Stimulated activated naive B cell treated with anti-CD40 and anti-IgM and Interleukin-4, amounts not matched to agents 10 μg/mL and 1 μg/mL and 100 μg/mL, for 72 hours (primary cell): ENCODE measurements around the gene SLC35G1.

Experiments used
- ATAC-seq, 2 donors: fragments of 150-1000 bp; cut with Tn5 transposase; replicated peaks; 2 replicates each; pipeline ENCODE4 v1.10.0; 2021; ENCODE audit warnings: moderate library complexity in 1 of 2
- DNase-seq: peaks from one replicate; pipeline ENCODE4 v3.0.0; 2021
- H3K27ac Mint-ChIP-seq: one replicate; pipeline ENCODE4 v1.8.0; 2022; ENCODE audit warnings: mild to moderate bottlenecking, mixed read lengths
- H3K27me3 Mint-ChIP-seq, 2 donors: one replicate each; pipeline ENCODE4 v1.8.0; 2022; ENCODE audit warnings: mixed read lengths in 2 of 2
- H3K36me3 Mint-ChIP-seq, 2 donors: one replicate each; pipeline ENCODE4 v1.8.0; 2022; ENCODE audit warnings: mixed read lengths in 2 of 2, mild to moderate bottlenecking in 1 of 2
- H3K4me1 Mint-ChIP-seq, 2 donors: one replicate each; pipeline ENCODE4 v1.8.0; 2022; ENCODE audit warnings: mixed read lengths in 2 of 2, mild to moderate bottlenecking in 1 of 2
- H3K4me3 Mint-ChIP-seq, 2 donors: one replicate each; pipeline ENCODE4 v1.8.0; 2022; ENCODE audit warnings: mild to moderate bottlenecking in 2 of 2, mixed read lengths in 2 of 2, moderate library complexity in 1 of 2
- H3K9me3 Mint-ChIP-seq, 2 donors: one replicate each; pipeline ENCODE4 v1.8.0; 2022; ENCODE audit warnings: mixed read lengths in 2 of 2, mild to moderate bottlenecking in 1 of 2

Gene SLC35G1

GRCh38 chr10:93911866-93912265, 18.1 kb downstream of the SLC35G1 start:
- ATAC-seq (no peak), DNase-seq (no peak)
- no peak overlapping the region for H3K27ac Mint-ChIP-seq
- H3K36me3 Mint-ChIP-seq, result peaks cover 0 to 10% of the 10 kb centered on the region in 2 donors
- H3K4me3 Mint-ChIP-seq, result no peak overlapping the region
- no peaks in the 10 kb centered on the region for H3K27me3 Mint-ChIP-seq
- H3K9me3 Mint-ChIP-seq, result no peaks in the 10 kb centered on the region
- H3K4me1 Mint-ChIP-seq, result peaks cover 0 to 4% of the 10 kb centered on the region in 2 donors

DNA sequence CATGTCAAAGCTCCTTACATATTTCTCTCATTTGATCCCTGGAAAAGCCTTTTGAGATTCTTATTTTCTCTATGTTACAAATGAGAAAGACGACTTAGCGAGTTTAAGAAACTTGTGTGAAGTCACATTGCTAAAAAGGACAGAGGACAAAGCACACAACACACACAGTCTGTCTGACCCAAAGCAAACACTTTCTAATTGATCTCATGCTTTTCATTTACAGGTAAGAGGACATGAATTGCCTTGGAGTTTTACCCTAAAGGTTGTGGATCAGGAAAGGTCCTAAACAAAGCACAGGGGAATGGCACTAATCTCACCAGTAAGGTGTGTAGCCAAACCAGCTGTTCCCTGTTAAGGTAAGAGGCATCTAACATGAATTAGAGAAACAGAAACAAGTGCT, 18.7 kb downstream of the SLC35G1 start:
- Mint-ChIP-seq H3K9me3 (no peaks in the 10 kb centered on the region), H3K27me3 (no peaks in the 10 kb centered on the region), H3K4me1 (no peaks in the 10 kb centered on the region), H3K27ac (no peak overlapping the region), H3K4me3 (no peak overlapping the region), H3K36me3 (peaks cover 0 to 6% of the 10 kb centered on the region in 2 donors)
- DNase-seq (no peak), ATAC-seq (no peak)

DNA sequence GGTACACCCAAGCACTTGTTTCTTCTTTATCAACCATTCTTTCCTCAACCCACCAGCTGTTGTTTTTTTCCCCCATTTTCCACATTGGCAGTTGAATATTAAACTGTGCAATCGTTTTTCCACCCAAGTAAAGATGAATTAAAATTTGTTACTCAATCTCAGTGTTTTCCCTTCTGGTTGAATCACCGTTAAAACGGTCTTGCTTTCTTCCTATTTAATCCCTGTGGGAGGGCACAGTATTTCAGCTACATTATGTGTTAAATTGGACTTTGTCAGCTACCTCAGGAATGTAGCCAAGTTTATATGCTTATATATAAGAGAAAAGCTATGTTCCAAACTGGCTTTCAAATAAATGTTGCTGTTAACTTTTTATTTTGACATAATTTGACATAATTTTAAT, 19.9 kb downstream of the SLC35G1 start:
- no peak for DNase-seq
- Mint-ChIP-seq H3K9me3 (no peaks in the 10 kb centered on the region), H3K4me3 (no peak overlapping the region), H3K27me3 (no peaks in the 10 kb centered on the region), H3K36me3 (no peaks in the 10 kb centered on the region), H3K4me1 (no peaks in the 10 kb centered on the region), H3K27ac (no peak overlapping the region)
- no peak for ATAC-seq

DNA sequence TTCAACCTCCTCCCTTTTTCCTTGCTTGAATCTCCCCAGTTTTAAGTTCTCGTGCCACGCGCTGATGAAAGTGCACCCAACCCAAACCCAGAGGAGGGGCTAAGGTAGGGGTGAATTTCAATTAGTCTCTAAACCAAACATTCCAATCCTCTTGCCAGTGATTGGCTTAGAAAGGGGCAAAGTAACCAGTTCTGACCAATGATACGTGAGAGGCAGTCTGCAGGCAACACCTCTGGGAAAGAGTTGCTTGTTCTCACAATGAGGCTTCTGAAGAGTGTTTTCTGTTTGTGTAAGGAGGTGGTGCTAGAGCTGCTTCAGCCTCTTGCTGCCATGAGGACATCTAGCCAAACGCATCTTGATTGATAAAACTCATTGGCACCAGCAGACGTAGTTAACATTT, 21.8 kb downstream of the SLC35G1 start:
- Mint-ChIP-seq H3K4me3 (no peak overlapping the region), H3K4me1 (no peaks in the 10 kb centered on the region), H3K36me3 (no peaks in the 10 kb centered on the region), H3K9me3 (no peaks in the 10 kb centered on the region), H3K27ac (no peak overlapping the region), H3K27me3 (no peaks in the 10 kb centered on the region)
- ATAC-seq (no peak), DNase-seq (no peak)

DNA sequence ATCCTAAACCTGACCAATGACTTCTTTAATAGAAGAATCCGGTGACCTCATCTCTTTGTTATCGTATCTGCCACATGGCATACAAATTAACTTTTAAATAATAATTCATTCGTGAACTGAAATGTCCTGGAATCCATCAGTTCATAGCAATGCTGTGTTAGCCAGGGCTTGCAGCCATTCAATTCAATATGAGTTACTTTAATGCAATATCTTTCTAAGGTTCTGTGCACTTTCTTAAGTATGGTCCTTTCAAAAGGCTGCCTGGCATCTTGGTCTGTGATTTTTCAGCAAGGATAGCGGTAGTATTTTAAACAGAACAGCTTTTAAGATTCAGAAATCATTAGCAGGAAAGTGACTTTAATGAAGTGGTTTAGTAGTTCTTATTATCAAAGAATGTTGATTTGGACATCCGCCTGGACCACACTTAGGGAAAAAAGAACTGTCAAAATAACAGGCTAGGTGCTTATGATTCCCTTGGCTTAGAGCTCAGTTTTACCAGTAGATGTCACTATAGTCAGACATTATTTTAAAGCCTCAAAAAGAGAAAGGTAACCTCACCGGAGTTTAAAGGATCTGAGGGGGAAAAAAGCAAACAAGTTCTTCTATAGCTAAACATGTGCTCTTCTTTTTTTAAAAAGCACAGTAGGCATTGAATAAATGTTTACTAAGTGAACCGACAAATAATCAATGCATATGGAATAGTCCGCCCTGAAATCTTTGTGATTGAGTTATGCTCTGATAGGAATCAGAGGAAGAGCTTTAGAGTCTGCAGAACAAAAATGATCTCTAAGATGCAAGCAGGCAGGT, 22.7 kb downstream of the SLC35G1 start:
- ATAC-seq, result peak in 1 of 2 donors; percentile 33
- Mint-ChIP-seq H3K4me1 (no peaks in the 10 kb centered on the region), H3K27me3 (no peaks in the 10 kb centered on the region), H3K9me3 (no peaks in the 10 kb centered on the region), H3K27ac (no peak overlapping the region), H3K36me3 (no peaks in the 10 kb centered on the region), H3K4me3 (no peak overlapping the region)
- no peak for DNase-seq

- no peaks in the 10 kb centered on the region for H3K36me3 Mint-ChIP-seq
- H3K4me1 Mint-ChIP-seq, result no peaks in the 10 kb centered on the region
- H3K9me3 Mint-ChIP-seq, result no peaks in the 10 kb centered on the region
- no peaks in the 10 kb centered on the region for H3K27me3 Mint-ChIP-seq
- no peak overlapping the region for H3K27ac Mint-ChIP-seq
- H3K4me3 Mint-ChIP-seq, result no peak overlapping the region
- ATAC-seq (no peak), DNase-seq (no peak)
Measured at GRCh38 chr10:93917064-93917391, 23.2 kb downstream of the SLC35G1 start.

DNA sequence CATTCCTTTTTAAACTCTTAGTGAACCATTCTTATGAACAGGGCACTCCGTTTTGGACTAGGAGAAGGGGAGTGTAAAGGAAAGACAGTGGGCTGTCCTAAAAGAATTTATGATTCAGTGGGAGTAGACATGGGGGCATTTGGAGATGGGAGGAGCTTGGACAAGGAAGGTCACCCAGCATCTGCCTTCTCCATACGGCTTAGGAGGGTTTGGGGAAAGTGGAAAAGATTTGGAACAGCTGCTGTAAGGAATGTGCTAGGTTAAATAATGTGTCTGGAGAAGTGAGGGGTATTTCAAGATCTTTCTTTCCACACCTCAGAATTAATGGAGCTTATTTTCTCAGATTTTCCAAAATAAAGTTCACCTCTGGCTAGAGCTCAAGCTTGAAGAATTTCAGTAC, 24.0 kb downstream of the SLC35G1 start:
- Mint-ChIP-seq H3K9me3 (no peaks in the 10 kb centered on the region), H3K27me3 (no peaks in the 10 kb centered on the region), H3K36me3 (no peaks in the 10 kb centered on the region), H3K27ac (no peak overlapping the region), H3K4me1 (no peaks in the 10 kb centered on the region), H3K4me3 (no peak overlapping the region)
- no peak for ATAC-seq
- no peak for DNase-seq

DNA sequence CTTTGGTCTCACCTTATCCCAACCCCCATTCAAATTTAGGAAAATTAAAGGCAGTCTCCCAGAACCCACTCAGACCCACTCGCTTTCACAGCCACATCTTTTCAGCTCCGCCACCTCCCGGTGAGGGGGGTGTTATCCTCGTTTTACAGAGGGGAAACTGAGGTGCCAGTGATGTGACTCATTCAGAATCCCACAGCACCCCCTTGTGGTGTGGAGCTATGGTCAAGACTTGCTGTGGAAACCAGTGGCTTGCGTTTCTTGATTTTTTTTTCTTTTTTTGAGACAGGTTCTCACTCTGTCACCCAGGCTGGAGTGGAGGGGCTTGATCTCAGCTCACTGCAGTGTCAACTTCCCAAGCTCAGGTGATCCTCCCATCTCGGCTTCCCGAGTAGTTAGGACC, 27.6 kb downstream of the SLC35G1 start:
- no peaks in the 10 kb centered on the region for H3K27me3 Mint-ChIP-seq
- H3K4me1 Mint-ChIP-seq, result no peaks in the 10 kb centered on the region
- no peak for ATAC-seq
- H3K4me3 Mint-ChIP-seq, result no peak overlapping the region
- no peak for DNase-seq
- H3K27ac Mint-ChIP-seq, result no peak overlapping the region
- no peaks in the 10 kb centered on the region for H3K9me3 Mint-ChIP-seq
- H3K36me3 Mint-ChIP-seq, result no peaks in the 10 kb centered on the region

- no peaks in the 10 kb centered on the region for H3K36me3 Mint-ChIP-seq
- H3K27me3 Mint-ChIP-seq, result peaks cover 9 to 17% of the 10 kb centered on the region in 2 donors
- no peak for ATAC-seq
- H3K27ac Mint-ChIP-seq, result no peak overlapping the region
- no peak overlapping the region for H3K4me3 Mint-ChIP-seq
- peaks cover 6 to 9% of the 10 kb centered on the region in 2 donors for H3K9me3 Mint-ChIP-seq
- no peak for DNase-seq
- H3K4me1 Mint-ChIP-seq, result no peaks in the 10 kb centered on the region
Measured at GRCh38 chr10:93926613-93927012, 32.8 kb downstream of the SLC35G1 start.

- Mint-ChIP-seq H3K9me3 (no peaks in the 10 kb centered on the region), H3K4me1 (no peaks in the 10 kb centered on the region), H3K27me3 (peaks cover 3 to 5% of the 10 kb centered on the region in 2 donors), H3K36me3 (no peaks in the 10 kb centered on the region), H3K27ac (no peak overlapping the region), H3K4me3 (no peak overlapping the region)
- DNase-seq (no peak), ATAC-seq (no peak)
Measured at GRCh38 chr10:93938140-93938539, 44.4 kb downstream of the SLC35G1 start.

- ATAC-seq, result no peak
- Mint-ChIP-seq H3K36me3 (no peaks in the 10 kb centered on the region), H3K4me3 (no peak overlapping the region), H3K9me3 (no peaks in the 10 kb centered on the region), H3K27ac (no peak overlapping the region), H3K27me3 (peaks cover 3 to 5% of the 10 kb centered on the region in 2 donors), H3K4me1 (no peaks in the 10 kb centered on the region)
- DNase-seq, result no peak
Measured at GRCh38 chr10:93940881-93941280, 47.1 kb downstream of the SLC35G1 start.

DNA sequence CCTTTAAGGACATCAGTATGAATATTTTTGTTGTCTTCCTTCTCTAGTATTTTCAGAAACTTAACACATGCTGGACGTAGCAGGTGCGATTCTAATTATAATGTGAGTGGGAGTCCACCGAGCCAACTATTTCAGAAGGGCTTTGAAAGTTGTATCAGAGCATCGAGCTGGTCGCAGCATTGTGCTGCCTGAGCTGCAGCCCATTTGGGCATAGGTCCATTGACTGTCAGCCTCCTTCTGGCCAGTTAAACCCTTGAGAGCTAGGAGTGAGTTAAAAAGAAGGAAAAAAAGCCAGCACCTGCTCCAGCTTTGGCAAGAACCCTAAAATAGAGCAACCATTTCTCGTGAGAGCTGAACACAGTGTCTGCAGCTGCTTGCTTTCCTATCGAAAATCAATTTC, 47.8 kb downstream of the SLC35G1 start:
- H3K4me1 Mint-ChIP-seq, result no peaks in the 10 kb centered on the region
- DNase-seq, result no peak
- no peak overlapping the region for H3K4me3 Mint-ChIP-seq
- ATAC-seq, result no peak
- H3K27ac Mint-ChIP-seq, result no peak overlapping the region
- H3K36me3 Mint-ChIP-seq, result no peaks in the 10 kb centered on the region
- H3K27me3 Mint-ChIP-seq, result peaks cover 5 to 6% of the 10 kb centered on the region in 2 donors
- H3K9me3 Mint-ChIP-seq, result no peaks in the 10 kb centered on the region

GRCh38 chr10:93945819-93946218, 52.0 kb downstream of the SLC35G1 start:
- Mint-ChIP-seq H3K27ac (no peak overlapping the region), H3K36me3 (no peaks in the 10 kb centered on the region), H3K27me3 (peaks cover 11 to 13% of the 10 kb centered on the region in 2 donors), H3K4me3 (no peak overlapping the region), H3K4me1 (no peaks in the 10 kb centered on the region), H3K9me3 (no peaks in the 10 kb centered on the region)
- no peak for ATAC-seq
- no peak for DNase-seq

DNA sequence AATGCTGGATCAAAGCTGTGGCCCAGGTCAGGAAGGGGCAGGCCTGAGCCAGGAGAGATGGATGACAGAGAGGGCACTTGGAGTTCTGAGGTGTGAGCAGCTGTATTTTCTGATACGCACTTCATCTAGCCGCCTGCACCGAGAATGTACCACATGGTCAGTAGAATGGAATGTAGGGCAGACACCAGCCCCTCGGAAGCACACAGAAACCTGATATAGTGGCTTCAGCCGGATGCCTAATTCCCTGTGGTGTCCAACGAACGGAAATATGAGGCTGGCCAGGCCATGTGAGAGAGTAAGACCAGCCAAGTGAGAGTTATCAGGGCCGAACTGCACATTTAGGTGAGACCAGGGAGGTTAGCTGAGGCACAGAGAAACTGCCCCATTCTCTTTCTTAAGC, 53.3 kb downstream of the SLC35G1 start:
- H3K36me3 Mint-ChIP-seq, result no peaks in the 10 kb centered on the region
- H3K4me1 Mint-ChIP-seq, result no peaks in the 10 kb centered on the region
- peaks cover 8% of the 10 kb centered on the region in 2 donors for H3K27me3 Mint-ChIP-seq
- no peak overlapping the region for H3K4me3 Mint-ChIP-seq
- ATAC-seq (peak in 1 of 2 donors; percentile 7), DNase-seq (no peak)
- H3K9me3 Mint-ChIP-seq, result no peaks in the 10 kb centered on the region
- H3K27ac Mint-ChIP-seq, result no peak overlapping the region

DNA sequence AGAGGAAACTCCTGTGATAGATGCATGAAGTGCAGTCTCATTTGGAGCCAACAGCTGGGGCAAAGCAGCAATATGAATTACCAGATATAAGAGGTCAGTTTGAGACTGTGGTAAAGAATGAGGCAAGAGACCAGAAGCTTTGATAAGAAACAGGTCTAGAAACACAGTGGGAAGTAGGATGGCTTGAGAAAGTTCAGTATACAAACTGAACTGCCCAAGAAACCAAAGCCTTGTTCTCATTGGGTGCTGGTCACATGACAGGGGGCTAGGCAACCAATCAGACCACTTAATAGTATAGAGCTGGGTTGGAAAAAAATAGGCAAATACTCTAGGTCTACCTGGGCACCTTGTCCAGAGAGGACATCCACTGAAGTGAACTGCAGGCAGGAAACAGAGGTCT, 53.7 kb downstream of the SLC35G1 start:
- no peaks in the 10 kb centered on the region for H3K9me3 Mint-ChIP-seq
- ATAC-seq, result no peak
- H3K4me1 Mint-ChIP-seq, result no peaks in the 10 kb centered on the region
- peaks cover 8% of the 10 kb centered on the region in 2 donors for H3K27me3 Mint-ChIP-seq
- no peak for DNase-seq
- no peak overlapping the region for H3K4me3 Mint-ChIP-seq
- no peak overlapping the region for H3K27ac Mint-ChIP-seq
- H3K36me3 Mint-ChIP-seq, result no peaks in the 10 kb centered on the region

GRCh38 chr10:93951905-93952304, 58.1 kb downstream of the SLC35G1 start:
- Mint-ChIP-seq H3K4me3 (no peak overlapping the region), H3K4me1 (no peaks in the 10 kb centered on the region), H3K27ac (no peak overlapping the region), H3K36me3 (no peaks in the 10 kb centered on the region), H3K27me3 (peaks cover 4% of the 10 kb centered on the region in 2 donors), H3K9me3 (no peaks in the 10 kb centered on the region)
- no peak for ATAC-seq
- no peak for DNase-seq
